ENCODE data around the gene SIGLEC11. TPM values are rescaled to one million over a fixed set of nuclear protein-coding genes. Genes with fewer than 3 reads are reported as not detected.
A peak's percentile ranks its signal among the peaks of the same experiment; 100 is the strongest.

Gene SIGLEC11
- total and polyA plus RNA-seq, 11 donors: 0.22 to 3.0 (median 1.1) TPM; not detected in 2

DNA sequence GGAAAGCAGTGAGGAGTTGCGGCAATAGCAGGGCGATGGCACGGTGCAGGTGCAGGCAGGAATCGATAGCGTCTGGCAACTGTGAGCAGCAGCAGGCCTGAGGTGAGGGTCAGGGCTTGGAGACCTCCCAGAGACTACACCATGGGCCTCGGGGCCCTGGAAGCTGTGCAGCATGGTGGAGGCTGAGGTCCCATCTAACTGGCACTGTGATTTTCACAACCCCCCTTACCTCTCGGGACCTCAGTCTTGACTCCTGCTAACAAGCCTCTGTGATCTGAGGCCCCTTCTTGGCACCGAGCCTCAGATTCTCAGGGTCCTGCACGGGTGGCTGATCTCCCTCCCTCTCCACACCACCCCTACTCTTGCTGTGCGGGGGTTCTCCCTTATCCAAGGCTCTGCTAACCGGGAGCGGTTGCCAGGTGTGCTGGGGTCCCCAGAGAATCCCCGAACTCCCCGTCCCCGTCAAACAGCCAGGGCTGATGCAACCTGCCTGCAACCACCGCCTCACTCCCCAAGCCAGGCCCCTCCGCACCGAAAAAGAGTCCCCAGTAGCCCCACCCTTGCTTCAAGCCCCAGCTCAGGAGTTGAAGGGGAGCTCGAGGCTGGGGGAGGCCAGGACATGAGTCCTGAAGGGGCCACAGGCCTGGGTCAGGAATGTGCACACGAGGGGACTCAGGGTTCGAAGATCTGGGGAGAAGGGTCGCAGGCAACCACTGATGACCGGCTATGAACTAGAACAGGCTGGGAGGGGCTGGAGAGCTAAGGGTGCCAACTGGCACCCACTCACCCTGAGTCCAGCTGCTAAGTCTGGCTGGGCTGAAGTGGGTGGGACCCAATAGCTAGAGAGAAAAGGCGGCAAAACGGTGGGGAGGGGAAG, 36.7 kb downstream of the SIGLEC11 start:
- H3K27me3 ChIP-seq: no peaks in the 10 kb centered on the region
- peak overlapping the region in 1 of 12 donors; percentile 63 for H3K27ac ChIP-seq
- WGBS, 4 donors: 67 to 79% (median 76%) methylated on average over 18 to 25 of the region's 25 CpGs
- H3K4me1 ChIP-seq: peaks cover 0 to 64% (median 23%) of the 10 kb centered on the region in 12 donors
- H3K4me3 ChIP-seq: no peak overlapping the region
- DNase-seq (no peak), ATAC-seq (no peak)
- H3K9me3 ChIP-seq: no peaks in the 10 kb centered on the region
- TF ChIP-seq POLR2A (IDR thresholded peaks at IDR 0.05) (no peak), CTCF (IDR thresholded peaks at IDR 0.05) (no peak)
- intact Hi-C loops (cut with DNase I): no loop called here
- H3K36me3 ChIP-seq: peaks cover 0 to 79% (median 39%) of the 10 kb centered on the region in 9 donors

- 87 to 91% (median 89%) methylated on average over 31 of the region's 31 CpGs for WGBS, 4 donors
- no peak for TF ChIP-seq POLR2A (IDR thresholded peaks at IDR 0.05)
- no peak for TF ChIP-seq CTCF (IDR thresholded peaks at IDR 0.05)
- DNase-seq (peak in 1 of 5 donors; percentile 29), ATAC-seq (no peak)
- H3K27ac ChIP-seq: peak overlapping the region in 1 of 12 donors; percentile 63
- no peaks in the 10 kb centered on the region for H3K27me3 ChIP-seq
- H3K9me3 ChIP-seq: no peaks in the 10 kb centered on the region
- peaks cover 0 to 63% (median 19%) of the 10 kb centered on the region in 12 donors for H3K4me1 ChIP-seq
- intact Hi-C loops (cut with DNase I): no loop called here
- peaks cover 0 to 84% (median 42%) of the 10 kb centered on the region in 9 donors for H3K36me3 ChIP-seq
- no peak overlapping the region for H3K4me3 ChIP-seq
Observed at GRCh38 chr19:49923055-49924003, 37.6 kb downstream of the SIGLEC11 start.

DNA sequence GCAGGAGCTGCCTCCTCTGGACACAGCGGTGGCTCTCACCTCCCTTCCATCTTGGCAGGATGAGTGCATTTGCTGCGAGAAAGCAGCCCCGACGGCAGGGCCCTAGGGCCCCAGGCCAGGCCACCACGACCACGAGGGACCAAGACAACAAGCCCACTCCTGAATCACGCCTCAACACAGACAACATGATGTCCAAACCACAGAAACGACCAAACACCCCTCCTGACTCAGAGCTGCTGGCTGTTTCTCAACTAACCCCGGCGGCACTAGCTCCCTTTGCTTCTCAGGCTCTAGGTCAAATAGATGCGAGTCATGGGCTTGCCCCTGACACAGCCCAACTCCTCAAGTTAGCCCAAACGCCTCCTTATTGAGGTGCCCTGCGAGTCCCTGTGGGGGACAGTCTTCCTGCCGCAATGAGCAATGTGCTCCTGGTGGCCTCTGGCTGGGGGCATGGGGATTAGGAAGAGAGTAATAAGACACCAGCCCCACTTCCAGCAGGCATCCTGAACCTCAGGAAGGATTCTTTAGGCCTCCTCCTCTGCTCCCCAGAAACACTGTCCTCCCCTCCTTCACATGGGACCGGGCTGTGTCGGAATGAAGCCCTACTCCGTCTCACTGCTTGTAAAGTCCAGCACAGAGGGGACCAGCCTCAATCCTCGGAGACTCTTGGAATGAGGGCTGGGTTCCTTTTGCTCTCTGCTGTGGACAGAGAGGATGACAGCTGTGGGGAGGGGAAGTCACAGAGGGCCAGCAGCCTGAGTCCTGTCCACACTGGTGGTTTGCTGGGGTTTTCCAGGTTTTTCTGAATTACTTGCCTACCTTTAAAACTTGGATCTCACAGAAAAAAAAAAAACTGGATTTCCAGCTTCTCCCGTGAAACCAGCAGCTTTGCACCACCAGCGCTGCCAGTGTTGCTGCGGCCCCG, 38.8 kb downstream of the SIGLEC11 start:
- intact Hi-C loops (cut with DNase I): no loop called here
- Histone ChIP-seq H3K9me3 (no peaks in the 10 kb centered on the region), H3K27ac (peak overlapping the region in 1 of 12 donors; percentile 62), H3K27me3 (no peaks in the 10 kb centered on the region), H3K4me1 (peaks cover 0 to 60% (median 9%) of the 10 kb centered on the region in 12 donors), H3K36me3 (peaks cover 0 to 88% (median 44%) of the 10 kb centered on the region in 9 donors), H3K4me3 (no peak overlapping the region)
- ATAC-seq (peak in 1 of 4 donors; percentile 17), DNase-seq (no peak)
- no peak for TF ChIP-seq CTCF (IDR thresholded peaks at IDR 0.05)
- TF ChIP-seq POLR2A (IDR thresholded peaks at IDR 0.05): no peak
- WGBS, 4 donors: 82 to 89% (median 87%) methylated on average over 19 to 22 of the region's 22 CpGs

Data from heart left ventricle (tissue), 16 donors.